ENCODE data around the gene FILIP1. TPM values are rescaled to one million over a fixed set of nuclear protein-coding genes. Genes with fewer than 3 reads are reported as not detected.

FILIP1 gene, protein sequence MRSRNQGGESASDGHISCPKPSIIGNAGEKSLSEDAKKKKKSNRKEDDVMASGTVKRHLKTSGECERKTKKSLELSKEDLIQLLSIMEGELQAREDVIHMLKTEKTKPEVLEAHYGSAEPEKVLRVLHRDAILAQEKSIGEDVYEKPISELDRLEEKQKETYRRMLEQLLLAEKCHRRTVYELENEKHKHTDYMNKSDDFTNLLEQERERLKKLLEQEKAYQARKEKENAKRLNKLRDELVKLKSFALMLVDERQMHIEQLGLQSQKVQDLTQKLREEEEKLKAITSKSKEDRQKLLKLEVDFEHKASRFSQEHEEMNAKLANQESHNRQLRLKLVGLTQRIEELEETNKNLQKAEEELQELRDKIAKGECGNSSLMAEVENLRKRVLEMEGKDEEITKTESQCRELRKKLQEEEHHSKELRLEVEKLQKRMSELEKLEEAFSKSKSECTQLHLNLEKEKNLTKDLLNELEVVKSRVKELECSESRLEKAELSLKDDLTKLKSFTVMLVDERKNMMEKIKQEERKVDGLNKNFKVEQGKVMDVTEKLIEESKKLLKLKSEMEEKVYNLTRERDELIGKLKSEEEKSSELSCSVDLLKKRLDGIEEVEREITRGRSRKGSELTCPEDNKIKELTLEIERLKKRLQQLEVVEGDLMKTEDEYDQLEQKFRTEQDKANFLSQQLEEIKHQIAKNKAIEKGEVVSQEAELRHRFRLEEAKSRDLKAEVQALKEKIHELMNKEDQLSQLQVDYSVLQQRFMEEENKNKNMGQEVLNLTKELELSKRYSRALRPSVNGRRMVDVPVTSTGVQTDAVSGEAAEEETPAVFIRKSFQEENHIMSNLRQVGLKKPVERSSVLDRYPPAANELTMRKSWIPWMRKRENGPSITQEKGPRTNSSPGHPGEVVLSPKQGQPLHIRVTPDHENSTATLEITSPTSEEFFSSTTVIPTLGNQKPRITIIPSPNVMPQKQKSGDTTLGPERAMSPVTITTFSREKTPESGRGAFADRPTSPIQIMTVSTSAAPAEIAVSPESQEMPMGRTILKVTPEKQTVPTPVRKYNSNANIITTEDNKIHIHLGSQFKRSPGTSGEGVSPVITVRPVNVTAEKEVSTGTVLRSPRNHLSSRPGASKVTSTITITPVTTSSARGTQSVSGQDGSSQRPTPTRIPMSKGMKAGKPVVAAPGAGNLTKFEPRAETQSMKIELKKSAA (N-terminal part only)
- total RNA-seq (under 1 TPM; 0.07 to 0.08 TPM), total RNA-seq (0 reads per million in 2 donors)

DNA sequence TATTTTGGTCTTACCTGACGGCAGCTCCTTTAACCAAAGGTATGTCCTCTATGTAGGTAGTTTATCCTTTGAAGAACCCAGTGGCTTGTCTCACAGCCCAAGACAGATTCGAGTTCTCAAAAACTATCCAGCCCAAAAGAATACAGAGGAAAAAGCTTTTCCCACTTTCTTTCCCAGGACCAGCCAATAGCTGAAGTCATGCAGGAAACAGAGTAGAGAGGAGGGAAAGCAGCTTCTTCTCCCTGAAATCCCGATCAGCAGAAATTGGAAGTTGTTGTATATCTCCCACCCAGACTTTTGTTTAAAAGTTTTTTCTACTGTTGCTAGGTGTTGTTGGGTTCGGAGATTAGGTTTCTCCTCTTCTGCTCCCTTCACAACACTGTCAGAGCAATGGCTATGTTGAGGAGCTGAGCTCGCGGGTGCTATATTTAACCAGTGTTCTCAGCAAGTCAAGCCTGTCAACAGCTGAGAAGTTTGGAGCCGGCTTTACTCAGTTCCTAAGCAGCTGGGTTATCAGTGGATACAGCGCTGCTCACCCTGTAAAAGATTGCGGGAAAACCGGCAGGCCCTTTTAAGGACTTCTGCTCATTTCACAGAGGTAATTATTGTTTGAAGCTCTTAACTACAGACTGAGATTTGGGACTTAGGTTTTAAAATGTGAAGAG, at the start of gene FILIP1:
Gene FILIP1 (minus strand): TSS at position 401 of the 665 bp plus-strand sequence. CDS start 78,828 bp downstream, outside the sequence.
- Mint-ChIP-seq H3K36me3 (ENCODE audit: low read depth) (no peaks in the 10 kb centered on the region), H3K27ac (no peak within 1 kb of the TSS), H3K4me3 (no peak within 1 kb of the TSS), H3K4me1 (peaks cover 7% of the 10 kb centered on the region), H3K27me3 (peaks cover 57% of the 10 kb centered on the region)
- DNase-seq: no peak
- H3K9me3 ChIP-seq (ENCODE audit: control insufficient read depth, low read length, poor library complexity, severe bottlenecking): no peaks in the 10 kb centered on the region
- no peak for ATAC-seq

- H3K36me3 Mint-ChIP-seq (ENCODE audit: low read depth): peaks cover 2% of the 10 kb centered on the region
- no peaks in the 10 kb centered on the region for H3K9me3 ChIP-seq (ENCODE audit: control insufficient read depth, low read length, poor library complexity, severe bottlenecking)
- no peak overlapping the region for H3K27ac Mint-ChIP-seq
- H3K4me1 Mint-ChIP-seq: no peaks in the 10 kb centered on the region
- no peak overlapping the region for H3K4me3 Mint-ChIP-seq
- H3K27me3 Mint-ChIP-seq: peaks cover 25% of the 10 kb centered on the region
- ATAC-seq (no peak), DNase-seq (no peak)
Observed at GRCh38 chr6:75543311-75543710, 49.7 kb upstream of the FILIP1 start.

DNA sequence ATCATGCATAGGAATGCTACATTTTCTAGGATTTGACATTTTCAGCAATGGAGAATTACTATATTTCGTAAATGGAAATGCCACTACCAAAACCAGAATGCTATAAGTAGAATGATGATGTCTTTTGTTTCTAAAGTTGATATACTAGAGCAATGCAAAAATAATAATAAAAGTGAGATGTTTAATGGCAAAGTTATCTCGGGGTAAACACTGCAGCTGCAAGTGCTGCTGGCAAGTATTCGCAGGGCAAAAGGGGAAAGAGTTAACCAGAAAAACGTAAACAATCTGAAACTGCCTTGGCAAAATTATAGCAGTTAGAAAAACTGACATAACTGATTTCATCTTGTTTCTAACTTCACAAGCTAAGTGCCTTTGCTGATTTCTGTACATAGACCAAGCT, 45.5 kb upstream of the FILIP1 start:
- Mint-ChIP-seq H3K4me3 (no peak overlapping the region), H3K27ac (no peak overlapping the region), H3K4me1 (no peaks in the 10 kb centered on the region), H3K27me3 (peaks cover 48% of the 10 kb centered on the region), H3K36me3 (ENCODE audit: low read depth) (peaks cover 2% of the 10 kb centered on the region)
- ATAC-seq (no peak), DNase-seq (no peak)
- H3K9me3 ChIP-seq (ENCODE audit: control insufficient read depth, low read length, poor library complexity, severe bottlenecking): no peaks in the 10 kb centered on the region

- no peak overlapping the region for H3K27ac Mint-ChIP-seq
- peaks cover 3% of the 10 kb centered on the region for H3K36me3 Mint-ChIP-seq (ENCODE audit: low read depth)
- no peaks in the 10 kb centered on the region for H3K9me3 ChIP-seq (ENCODE audit: control insufficient read depth, low read length, poor library complexity, severe bottlenecking)
- H3K4me1 Mint-ChIP-seq: no peaks in the 10 kb centered on the region
- no peak overlapping the region for H3K4me3 Mint-ChIP-seq
- ATAC-seq (no peak), DNase-seq (no peak)
- peaks cover 56% of the 10 kb centered on the region for H3K27me3 Mint-ChIP-seq
Observed at GRCh38 chr6:75532521-75532920, 38.9 kb upstream of the FILIP1 start.

GRCh38 chr6:75531174-75531573, 37.6 kb upstream of the FILIP1 start:
- H3K27ac Mint-ChIP-seq: no peak overlapping the region
- H3K9me3 ChIP-seq (ENCODE audit: control insufficient read depth, low read length, poor library complexity, severe bottlenecking): no peaks in the 10 kb centered on the region
- no peaks in the 10 kb centered on the region for H3K4me1 Mint-ChIP-seq
- H3K4me3 Mint-ChIP-seq: no peak overlapping the region
- ATAC-seq: no peak
- H3K27me3 Mint-ChIP-seq: peaks cover 56% of the 10 kb centered on the region
- peaks cover 4% of the 10 kb centered on the region for H3K36me3 Mint-ChIP-seq (ENCODE audit: low read depth)
- no peak for DNase-seq

- DNase-seq (no peak), ATAC-seq (no peak)
- H3K27me3 Mint-ChIP-seq: peaks cover 56% of the 10 kb centered on the region
- H3K9me3 ChIP-seq (ENCODE audit: control insufficient read depth, low read length, poor library complexity, severe bottlenecking): no peaks in the 10 kb centered on the region
- no peaks in the 10 kb centered on the region for H3K4me1 Mint-ChIP-seq
- H3K36me3 Mint-ChIP-seq (ENCODE audit: low read depth): peaks cover 4% of the 10 kb centered on the region
- H3K4me3 Mint-ChIP-seq: no peak overlapping the region
- no peak overlapping the region for H3K27ac Mint-ChIP-seq
Observed at GRCh38 chr6:75530696-75531095, 37.1 kb upstream of the FILIP1 start.

- ATAC-seq: no peak
- H3K9me3 ChIP-seq (ENCODE audit: control insufficient read depth, low read length, poor library complexity, severe bottlenecking): no peaks in the 10 kb centered on the region
- no peak for DNase-seq
- Mint-ChIP-seq H3K4me1 (no peaks in the 10 kb centered on the region), H3K27me3 (peaks cover 43% of the 10 kb centered on the region), H3K4me3 (no peak overlapping the region), H3K36me3 (ENCODE audit: low read depth) (peaks cover 4% of the 10 kb centered on the region), H3K27ac (no peak overlapping the region)
Observed at GRCh38 chr6:75528423-75528822, 34.8 kb upstream of the FILIP1 start.

- no peaks in the 10 kb centered on the region for H3K4me1 Mint-ChIP-seq
- ATAC-seq (peak; percentile 87), DNase-seq (peak in 1 of 3 donors; percentile 41)
- H3K9me3 ChIP-seq (ENCODE audit: control insufficient read depth, low read length, poor library complexity, severe bottlenecking): no peaks in the 10 kb centered on the region
- H3K27ac Mint-ChIP-seq: no peak overlapping the region
- H3K27me3 Mint-ChIP-seq: peaks cover 33% of the 10 kb centered on the region
- no peak overlapping the region for H3K4me3 Mint-ChIP-seq
- H3K36me3 Mint-ChIP-seq (ENCODE audit: low read depth): peaks cover 2% of the 10 kb centered on the region
Observed at GRCh38 chr6:75526502-75527127, 33.0 kb upstream of the FILIP1 start.

- ATAC-seq: no peak
Observed at GRCh38 chr6:75525682-75526081, 32.1 kb upstream of the FILIP1 start.

DNA sequence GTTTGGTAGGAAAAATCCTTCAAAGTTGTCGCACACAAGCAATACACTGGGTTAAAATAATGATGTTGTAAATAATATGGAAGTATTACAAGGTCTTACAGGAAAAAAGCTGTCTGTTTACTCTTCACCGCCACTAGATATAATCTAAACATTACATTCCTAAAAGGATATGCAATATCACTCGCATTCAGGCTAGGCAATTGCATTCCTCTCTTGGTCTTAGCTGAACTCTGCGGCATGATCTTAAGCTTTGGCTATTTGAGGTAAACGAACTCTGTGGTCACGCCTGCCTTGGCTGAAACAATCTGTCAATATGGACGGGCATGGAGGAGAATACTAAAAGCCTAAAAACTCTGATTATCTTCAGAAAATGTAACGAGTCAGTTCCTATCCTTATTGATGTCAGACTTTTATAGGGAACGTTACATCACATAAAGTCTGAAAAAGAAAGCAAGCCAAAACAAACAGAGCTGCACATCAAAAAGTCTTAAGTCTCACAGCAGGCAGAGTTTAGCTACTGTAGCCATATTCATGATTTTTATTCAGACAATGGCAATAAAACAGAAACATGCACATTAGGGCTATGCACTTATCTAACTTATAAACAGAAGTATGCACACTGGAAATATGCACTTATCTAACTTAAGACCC, 30.8 kb upstream of the FILIP1 start:
- ATAC-seq (no peak), DNase-seq (no peak)
- H3K9me3 ChIP-seq (ENCODE audit: control insufficient read depth, low read length, poor library complexity, severe bottlenecking): no peaks in the 10 kb centered on the region
- Mint-ChIP-seq H3K36me3 (ENCODE audit: low read depth) (peaks cover 2% of the 10 kb centered on the region), H3K4me1 (no peaks in the 10 kb centered on the region), H3K27ac (no peak overlapping the region), H3K27me3 (peaks cover 21% of the 10 kb centered on the region), H3K4me3 (no peak overlapping the region)

More at GRCh38 chr6:75525682-75526081, 32.1 kb upstream of the FILIP1 start:
- peaks cover 24% of the 10 kb centered on the region for H3K27me3 Mint-ChIP-seq
- H3K9me3 ChIP-seq (ENCODE audit: control insufficient read depth, low read length, poor library complexity, severe bottlenecking): no peaks in the 10 kb centered on the region
- H3K4me1 Mint-ChIP-seq: no peaks in the 10 kb centered on the region
- DNase-seq: no peak
- peaks cover 2% of the 10 kb centered on the region for H3K36me3 Mint-ChIP-seq (ENCODE audit: low read depth)
- no peak overlapping the region for H3K27ac Mint-ChIP-seq
- no peak overlapping the region for H3K4me3 Mint-ChIP-seq

GRCh38 chr6:75516757-75517156, 23.2 kb upstream of the FILIP1 start:
- ATAC-seq: no peak

GRCh38 chr6:75512591-75512990, 19.0 kb upstream of the FILIP1 start:
- Mint-ChIP-seq H3K27ac (no peak overlapping the region), H3K4me1 (no peaks in the 10 kb centered on the region), H3K36me3 (ENCODE audit: low read depth) (no peaks in the 10 kb centered on the region), H3K27me3 (peaks cover 4% of the 10 kb centered on the region), H3K4me3 (no peak overlapping the region)
- no peaks in the 10 kb centered on the region for H3K9me3 ChIP-seq (ENCODE audit: control insufficient read depth, low read length, poor library complexity, severe bottlenecking)
- ATAC-seq (no peak), DNase-seq (no peak)

More at GRCh38 chr6:75516757-75517156, 23.2 kb upstream of the FILIP1 start:
- Mint-ChIP-seq H3K27ac (no peak overlapping the region), H3K27me3 (peaks cover 8% of the 10 kb centered on the region), H3K4me1 (no peaks in the 10 kb centered on the region), H3K36me3 (ENCODE audit: low read depth) (no peaks in the 10 kb centered on the region), H3K4me3 (no peak overlapping the region)
- no peak for DNase-seq
- H3K9me3 ChIP-seq (ENCODE audit: control insufficient read depth, low read length, poor library complexity, severe bottlenecking): no peaks in the 10 kb centered on the region
